CMK (cell line): Measurements from ENCODE around the gene XRCC6.
A peak's percentile ranks its signal among the peaks of the same experiment; 100 is the strongest.
"Not testable (repeated sequence)": the region's sequence is repeated elsewhere in the genome, so short reads cannot be mapped to it uniquely, and the experiment has no call there.

Source experiments
- DNase-seq: peaks from one replicate; pipeline ENCODE4 v3.0.0-alpha.2; 2010; ENCODE audit warnings: low read depth

XRCC6 gene

DNA sequence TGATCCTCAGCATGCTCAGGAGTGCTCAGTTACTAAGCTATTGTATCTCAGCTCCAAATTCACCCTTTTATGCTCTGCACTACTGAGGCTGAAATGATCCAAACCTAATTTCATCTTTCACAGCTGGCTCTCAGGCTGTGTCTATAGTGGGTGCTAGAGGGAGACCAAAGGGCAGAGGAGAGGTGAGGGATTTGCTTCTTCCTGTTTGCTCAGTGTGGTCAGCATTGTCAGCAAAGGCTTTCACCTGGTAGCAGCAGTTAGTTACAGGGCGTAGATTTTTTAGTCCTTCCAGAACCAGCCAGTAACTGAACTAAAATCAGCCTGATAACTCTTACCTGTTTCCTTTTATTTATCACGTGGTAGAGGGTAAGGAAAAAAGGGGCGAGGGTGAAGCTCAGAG is 33.2 kb downstream of the XRCC6 start:
- no peak for DNase-seq

DNA sequence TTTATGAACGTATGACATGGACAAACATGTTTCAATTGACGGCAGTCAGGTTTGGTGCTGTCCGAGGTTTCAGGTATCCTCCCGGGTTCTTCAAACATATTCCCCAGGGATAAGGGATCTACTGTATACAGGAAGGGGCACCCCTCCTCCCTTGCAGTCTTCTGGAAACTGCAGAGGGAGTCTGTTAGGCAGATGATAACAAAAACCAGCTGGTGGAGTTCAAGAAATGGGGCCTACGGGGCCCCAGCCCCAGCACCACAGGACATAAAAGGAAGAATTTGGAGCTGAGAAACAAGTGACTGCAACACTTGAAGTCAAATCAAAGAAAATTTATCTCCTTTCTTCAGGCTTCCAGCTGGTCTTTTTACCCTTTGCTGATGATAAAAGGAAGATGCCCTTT is 35.5 kb downstream of the XRCC6 start:
- no peak for DNase-seq

GRCh38 chr22:41657709-41658108 is 36.6 kb downstream of the XRCC6 start:
- DNase-seq: no peak

GRCh38 chr22:41658869-41659268 is 37.8 kb downstream of the XRCC6 start:
- DNase-seq: no peak

GRCh38 chr22:41659941-41660340 is 38.8 kb downstream of the XRCC6 start:
- no peak for DNase-seq

GRCh38 chr22:41660416-41660815 is 39.3 kb downstream of the XRCC6 start:
- no peak for DNase-seq

GRCh38 chr22:41661088-41661487 is 40.0 kb downstream of the XRCC6 start:
- DNase-seq: no peak

DNA sequence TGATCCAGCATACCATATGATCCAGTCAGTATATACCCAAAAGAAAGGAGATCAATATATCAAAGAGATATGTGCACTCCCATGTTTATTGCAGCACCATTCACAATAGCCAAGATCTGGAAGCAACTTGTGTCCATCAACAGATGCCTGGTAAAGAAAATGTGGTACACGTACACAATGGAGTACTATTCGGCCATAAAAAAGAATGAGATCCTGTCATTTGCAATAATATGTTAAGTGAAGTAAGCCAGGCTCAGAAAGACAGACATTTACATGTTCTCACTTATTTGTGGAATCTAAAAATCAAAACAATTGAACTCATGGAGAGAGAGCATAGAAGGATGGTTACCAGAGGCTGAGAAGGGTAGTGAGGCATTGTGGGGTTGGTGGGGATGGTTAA is 40.6 kb downstream of the XRCC6 start:
- no peak for DNase-seq

DNA sequence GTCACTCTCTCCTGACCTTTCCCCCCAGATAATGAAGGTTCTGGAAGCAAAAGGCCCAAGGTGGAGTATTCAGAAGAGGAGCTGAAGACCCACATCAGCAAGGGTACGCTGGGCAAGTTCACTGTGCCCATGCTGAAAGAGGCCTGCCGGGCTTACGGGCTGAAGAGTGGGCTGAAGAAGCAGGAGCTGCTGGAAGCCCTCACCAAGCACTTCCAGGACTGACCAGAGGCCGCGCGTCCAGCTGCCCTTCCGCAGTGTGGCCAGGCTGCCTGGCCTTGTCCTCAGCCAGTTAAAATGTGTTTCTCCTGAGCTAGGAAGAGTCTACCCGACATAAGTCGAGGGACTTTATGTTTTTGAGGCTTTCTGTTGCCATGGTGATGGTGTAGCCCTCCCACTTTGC is 42.5 kb downstream of the XRCC6 start:
- DNase-seq: not testable (repeated sequence)

GRCh38 chr22:41664490-41664889 is 43.4 kb downstream of the XRCC6 start:
- no peak for DNase-seq

- no peak for DNase-seq
These were observed 43.9 kb downstream of the XRCC6 start for GRCh38 chr22:41664951-41665350.

- no peak for DNase-seq
These were observed 48.1 kb downstream of the XRCC6 start for GRCh38 chr22:41668971-41669911.

DNA sequence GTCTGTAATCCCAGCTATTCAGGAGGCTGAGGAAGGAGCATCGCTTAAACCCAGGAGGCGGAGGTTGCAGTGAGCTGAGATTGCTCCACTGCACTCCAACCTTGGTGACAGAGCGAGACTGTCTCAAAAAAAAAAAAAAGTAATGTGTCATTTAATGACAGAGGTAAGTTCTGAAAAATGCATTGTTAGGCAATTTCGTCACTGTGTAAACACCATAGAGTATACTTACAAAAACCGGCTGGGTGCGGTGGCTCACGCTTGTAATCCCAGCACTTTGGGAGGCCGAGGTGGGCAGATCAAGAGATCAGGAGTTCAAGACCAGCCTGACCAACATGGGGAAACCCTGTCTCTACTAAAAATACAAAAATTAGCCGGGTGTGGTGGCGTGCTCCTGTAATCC is 51.0 kb downstream of the XRCC6 start:
- DNase-seq: not testable (repeated sequence)

DNA sequence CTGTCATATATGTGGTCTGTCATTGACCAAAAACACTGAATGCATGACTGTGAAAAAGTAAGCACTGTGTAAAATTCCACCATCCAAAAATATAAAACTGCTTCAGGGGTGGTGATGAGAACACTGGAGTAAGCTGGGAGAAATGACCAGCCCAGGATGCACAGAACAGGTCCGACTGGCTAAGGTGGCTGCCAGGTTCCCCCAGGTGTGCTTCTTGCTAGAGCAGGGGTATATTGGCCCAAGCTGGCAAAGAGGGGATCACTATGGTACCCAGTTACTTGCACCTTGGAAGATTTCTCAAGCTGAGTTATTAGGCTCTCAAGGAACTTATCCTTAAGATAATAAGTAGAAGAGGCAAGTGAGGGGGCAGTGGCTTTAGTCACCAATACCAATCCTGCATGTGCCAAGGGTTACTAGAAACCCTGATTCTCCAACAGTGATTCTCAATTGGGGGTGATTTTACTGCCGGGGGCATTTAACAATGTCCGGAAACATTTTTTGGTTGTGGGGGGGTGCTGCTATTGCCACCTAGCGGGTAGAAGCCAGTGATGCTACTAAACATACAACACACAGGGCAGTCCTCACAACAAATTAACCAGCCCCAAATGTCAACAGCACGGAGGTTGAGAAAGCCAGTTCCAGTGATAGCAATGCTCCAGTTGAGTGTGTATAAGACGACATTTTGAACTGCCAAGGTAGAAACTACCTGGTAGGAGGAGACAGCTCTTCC is 51.9 kb downstream of the XRCC6 start:
- no peak for DNase-seq

GRCh38 chr22:41674846-41675340 is 53.8 kb downstream of the XRCC6 start:
- no peak for DNase-seq

GRCh38 chr22:41676134-41676533 is 55.0 kb downstream of the XRCC6 start:
- no peak for DNase-seq

DNA sequence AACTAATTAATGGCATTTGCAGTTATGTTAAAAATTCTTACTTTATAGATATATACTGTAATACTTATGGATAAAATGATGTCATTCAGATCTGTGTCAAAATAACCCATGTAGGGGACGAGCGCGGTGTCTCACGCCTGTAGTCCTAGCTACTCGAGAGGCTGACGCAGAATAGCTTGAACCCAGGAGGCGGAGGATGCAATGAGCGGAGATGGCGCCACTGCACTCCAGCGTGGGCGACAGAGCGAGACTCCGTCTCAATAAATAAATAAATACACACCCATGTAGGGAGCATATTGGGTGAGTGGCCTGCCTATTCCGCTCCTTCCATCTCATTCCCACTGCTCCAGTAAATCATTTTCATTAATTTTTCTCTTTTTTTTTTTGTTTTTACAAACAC is 60.5 kb downstream of the XRCC6 start:
- DNase-seq: no peak

GRCh38 chr22:41682033-41682807 is 61.1 kb downstream of the XRCC6 start:
- DNase-seq: peak; percentile 66

DNA sequence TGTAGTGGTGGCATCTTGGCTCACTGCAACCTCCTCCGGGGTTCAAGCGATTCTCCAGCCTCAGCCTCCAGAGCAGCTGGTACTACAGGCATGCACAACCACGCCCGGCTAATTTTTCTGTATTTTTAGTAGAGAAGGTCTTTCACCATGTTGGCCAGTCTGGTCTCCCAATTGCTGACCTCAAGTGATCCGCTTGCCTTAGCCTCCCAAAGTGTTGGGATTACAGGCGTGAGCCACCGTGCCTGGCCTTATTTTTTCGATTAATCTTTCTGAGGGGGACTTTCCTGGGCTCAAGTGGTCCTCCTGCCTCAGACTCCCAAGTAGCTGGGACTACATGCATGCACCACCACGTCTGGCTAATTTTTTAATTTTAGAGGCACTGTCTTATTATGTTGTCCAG is 62.0 kb downstream of the XRCC6 start:
- DNase-seq: no peak

DNA sequence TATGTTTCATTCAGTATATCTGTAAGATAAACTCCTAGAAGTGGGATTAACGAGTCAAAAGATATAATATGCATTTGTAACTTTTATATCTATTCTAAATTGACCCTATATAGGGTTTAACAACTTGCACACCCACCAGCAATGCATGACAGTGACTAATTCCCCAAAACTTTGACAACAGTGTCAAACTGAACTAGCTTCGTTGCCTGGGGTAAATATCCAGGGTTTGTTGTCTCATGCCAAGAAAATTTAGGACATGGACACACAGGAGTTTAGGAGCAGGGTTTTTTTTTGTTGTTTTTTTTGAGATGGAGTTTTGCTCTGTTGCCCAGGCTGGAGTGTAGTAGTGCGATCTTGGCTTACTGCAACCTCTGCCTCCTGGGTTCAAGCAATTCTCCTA is 62.5 kb downstream of the XRCC6 start:
- DNase-seq: no peak

GRCh38 chr22:41684194-41684593 is 63.1 kb downstream of the XRCC6 start:
- DNase-seq: no peak

DNA sequence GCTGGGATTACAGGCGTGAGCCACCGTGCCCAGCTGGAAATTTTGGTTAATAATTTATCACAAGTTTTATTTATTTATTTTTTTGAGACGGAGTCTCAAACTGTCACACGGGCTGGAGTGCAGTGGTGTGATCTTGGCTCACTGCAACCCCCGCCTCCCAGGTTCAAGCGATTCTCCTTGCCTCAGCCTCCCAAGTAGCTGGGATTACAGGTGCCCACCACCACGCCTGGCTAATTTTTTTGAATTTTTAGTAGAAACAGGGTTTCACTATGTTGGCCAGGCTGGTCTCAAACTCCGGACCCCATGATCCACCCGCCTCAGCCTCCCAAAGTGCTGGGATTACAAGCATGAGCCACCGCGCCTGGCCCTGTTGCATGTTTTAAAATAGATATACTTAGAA is 65.8 kb downstream of the XRCC6 start:
- DNase-seq: not testable (repeated sequence)
